Suprapubic skin (tissue), 3 donors: Measurements from ENCODE around the gene AIG1.

Experiments used
- CTCF ChIP-seq, 2 donors: fragments of 200-600 bp in 1 of 2; fragments of 450-650 bp in 1 of 2; sonication (generic) in 1 of 2; IDR thresholded peaks; one replicate each; pipeline ENCODE4 v1.5.1; 2016 to 2019; ENCODE audit warnings: antibody characterized with exemption in 2 of 2, mild to moderate bottlenecking in 1 of 2, moderate library complexity in 1 of 2
- POLR2A ChIP-seq, 2 donors: fragments of 450-650 bp; IDR thresholded peaks; one replicate each; pipeline ENCODE4 v1.6.1; 2017; ENCODE audit warnings: antibody characterized with exemption in 2 of 2, mild to moderate bottlenecking in 2 of 2, moderate library complexity in 2 of 2

DNA sequence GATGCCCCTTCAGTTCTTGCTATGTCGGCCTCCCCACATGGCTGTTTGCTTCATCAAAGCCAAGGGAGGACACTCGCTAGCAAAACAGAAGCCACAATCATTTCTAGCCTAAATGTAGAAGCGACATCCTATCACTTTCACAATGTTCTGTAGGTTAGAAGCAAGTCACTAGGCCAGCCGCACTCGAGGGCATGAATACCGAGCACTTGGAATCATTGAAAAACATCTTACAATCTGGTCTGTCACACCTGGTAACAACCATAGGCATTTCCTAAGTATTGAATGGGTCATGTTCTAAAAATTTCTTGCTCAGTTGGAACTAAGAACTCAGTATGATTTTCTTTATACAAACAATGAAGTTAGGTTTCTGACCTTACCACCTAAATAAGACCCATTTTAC lies 192.3 kb downstream of the AIG1 start:
- TF ChIP-seq CTCF (IDR thresholded peaks at IDR 0.05) (no peak), POLR2A (IDR thresholded peaks at IDR 0.05) (no peak)
